Measurements from ENCODE around the gene DOLK. TPM values are rescaled to one million over a fixed set of nuclear protein-coding genes. Genes with fewer than 3 reads are reported as not detected.

DOLK gene
- polyA plus RNA-seq, 3 donors: 0.76 to 8.5 (median 7.0) TPM

GRCh38 chr9:128895556-128895955 lies 51.8 kb downstream of the DOLK start:
- no peaks in the 10 kb centered on the region for H3K79me2 ChIP-seq (ENCODE audit: insufficient read depth, low read length)
- H3K27ac Mint-ChIP-seq: peak overlapping the region in 2 of 7 donors; percentile 33 to 57
- DNase-seq: no peak
- intact Hi-C loops (cut with micrococcal nuclease): no loop called here
- H3K36me3 Mint-ChIP-seq: peaks cover 26 to 62% of the 10 kb centered on the region in 2 donors
- H3K9me3 Mint-ChIP-seq: peaks cover 0 to 3% (median 0%) of the 10 kb centered on the region in 7 donors
- no peaks in the 10 kb centered on the region for H3K9me3 ChIP-seq (replicated peaks in 1 of 2; ENCODE audit: control insufficient read depth in 1 of 2, insufficient read depth in 1 of 2, low read length in 2 of 2)
- no peak overlapping the region for H3K4me3 ChIP-seq (replicated peaks in 1 of 3; ENCODE audit: low read depth in 2 of 3, low read length in 3 of 3)
- TF ChIP-seq CTCF (IDR thresholded peaks at IDR 0.05): no peak
- no peak overlapping the region for H3K9ac ChIP-seq (ENCODE audit: insufficient read depth, low read length, poor library complexity, severe bottlenecking)
- H3K27ac ChIP-seq (ENCODE audit: low read depth in 1 of 2, low read length in 2 of 2): no peak overlapping the region
- no peak overlapping the region for H3K4me3 Mint-ChIP-seq
- no peak overlapping the region for H3K4me2 ChIP-seq (replicated peaks; ENCODE audit: extremely low read depth, low read length, poor library complexity, severe bottlenecking)
- peaks cover 23% of the 10 kb centered on the region for H3K4me1 Mint-ChIP-seq
- H3K36me3 ChIP-seq (replicated peaks in 1 of 2; ENCODE audit: control insufficient read depth in 1 of 2, insufficient read depth in 2 of 2, low read length in 2 of 2): peaks cover 19 to 61% of the 10 kb centered on the region in 2 donors
- no peaks in the 10 kb centered on the region for H3K27me3 ChIP-seq (ENCODE audit: control insufficient read depth in 2 of 2, insufficient read depth in 2 of 2, low read length in 2 of 2)
- WGBS (ENCODE audit: insufficient coverage): 100% methylated on average over 1 of the region's 4 CpGs
- H2AFZ ChIP-seq (ENCODE audit: insufficient read depth, low read depth, low read length, poor library complexity, severe bottlenecking): no peak overlapping the region
- H4K20me1 ChIP-seq (ENCODE audit: insufficient read depth, low read length): peaks cover 6% of the 10 kb centered on the region
- H3K27me3 Mint-ChIP-seq (ENCODE audit: low read depth in 3 of 3): no peaks in the 10 kb centered on the region
- peaks cover 20 to 21% of the 10 kb centered on the region in 2 donors for H3K4me1 ChIP-seq (ENCODE audit: control insufficient read depth in 1 of 2, insufficient read depth in 2 of 2, low read length in 2 of 2)

Other genes with a start within 250 kb of the DOLK start
- gene PKN3, start 245.1 kb downstream of the DOLK start, polyA plus RNA-seq: under 1 TPM; 0.11 to 0.49 (median 0.27) TPM
- 10 to 100 TPM; 50.0 to 72.7 (median 68.4) TPM for gene ZDHHC12, start 223.5 kb downstream of the DOLK start, polyA plus RNA-seq
- 10 to 100 TPM; 16.1 to 25.6 (median 18.0) TPM for gene ZER1, start 175.7 kb downstream of the DOLK start, polyA plus RNA-seq
- gene TBC1D13, start 160.3 kb downstream of the DOLK start, polyA plus RNA-seq: 10 to 100 TPM in 2 of 3 donors, 1 to 10 TPM in 1; 9.9 to 16.8 (median 13.8) TPM
- gene ENDOG, start 129.1 kb downstream of the DOLK start, polyA plus RNA-seq: 10 to 100 TPM in 2 of 3 donors, 1 to 10 TPM in 1; 7.2 to 24.6 (median 13.0) TPM
- gene SPOUT1, start 117.8 kb downstream of the DOLK start, polyA plus RNA-seq: 10 to 100 TPM; 25.7 to 29.9 (median 29.3) TPM
- gene KYAT1, start 65.7 kb downstream of the DOLK start, polyA plus RNA-seq: 1 to 10 TPM; 2.4 to 4.5 (median 3.6) TPM
- 10 to 100 TPM in 2 of 3 donors, 1 to 10 TPM in 1; 7.8 to 10.8 (median 10.3) TPM for gene LRRC8A, start 65.5 kb downstream of the DOLK start, polyA plus RNA-seq
- gene PHYHD1, start 26.6 kb downstream of the DOLK start, polyA plus RNA-seq: under 1 TPM in 1 of 3 donors, not detected in 2; 0.29 TPM
- gene NUP188, start 96 bp upstream of the DOLK start, polyA plus RNA-seq: 10 to 100 TPM; 10.5 to 28.2 (median 17.2) TPM
- 10 to 100 TPM in 2 of 3 donors, 1 to 10 TPM in 1; 8.0 to 77.0 (median 25.9) TPM for gene SH3GLB2, start 80.7 kb upstream of the DOLK start, polyA plus RNA-seq
- 10 to 100 TPM in 1 of 3 donors, 1 to 10 TPM in 2; 1.9 to 45.4 (median 5.9) TPM for gene MIGA2, start 89.0 kb upstream of the DOLK start, polyA plus RNA-seq
- gene DOLPP1, start 133.5 kb upstream of the DOLK start, polyA plus RNA-seq: 1 to 10 TPM; 5.4 to 6.6 (median 5.9) TPM
- gene CRAT, start 163.2 kb upstream of the DOLK start, polyA plus RNA-seq: 10 to 100 TPM; 12.2 to 19.4 (median 15.0) TPM
- 10 to 100 TPM; 11.7 to 38.5 (median 12.4) TPM for gene PTPA, start 163.8 kb upstream of the DOLK start, polyA plus RNA-seq
- gene IER5L, start 230.7 kb upstream of the DOLK start, polyA plus RNA-seq: 10 to 100 TPM in 1 of 3 donors, under 1 TPM in 2; 0.36 to 15.5 (median 0.79) TPM